Retina (tissue), 1 donor: Measurements from ENCODE around the gene HAS3.
"Not testable (repeated sequence)": the region's sequence is repeated elsewhere in the genome, so short reads cannot be mapped to it uniquely, and the experiment has no call there.

Source experiments
- DNase-seq: peaks from one replicate; pipeline ENCODE4 v3.0.0-alpha.2; 2016

Gene HAS3

GRCh38 chr16:69116256-69116875, 10.9 kb downstream of the HAS3 start:
- no peak for DNase-seq

DNA sequence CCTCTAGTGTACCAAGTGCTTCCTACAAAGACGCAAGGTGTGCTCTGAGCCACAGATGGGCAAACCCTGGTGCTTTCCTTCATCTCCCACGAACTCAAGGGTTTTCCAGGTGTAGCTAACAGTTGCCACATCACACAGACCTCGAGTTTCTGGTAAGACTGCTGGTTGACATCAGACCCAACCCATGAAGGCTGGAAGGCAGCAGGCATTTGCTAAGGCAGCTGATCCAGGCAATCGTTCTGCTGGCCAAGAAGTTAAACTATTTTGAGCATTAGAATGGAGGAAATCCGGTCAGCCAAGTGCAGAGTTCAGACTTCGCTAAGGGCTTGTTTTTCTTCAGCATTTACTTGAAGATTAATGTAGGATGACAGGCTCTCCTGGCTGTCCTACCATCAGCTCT, 11.5 kb downstream of the HAS3 start:
- DNase-seq: no peak

- no peak for DNase-seq
Measured at GRCh38 chr16:69118468-69118867, 13.0 kb downstream of the HAS3 start.

DNA sequence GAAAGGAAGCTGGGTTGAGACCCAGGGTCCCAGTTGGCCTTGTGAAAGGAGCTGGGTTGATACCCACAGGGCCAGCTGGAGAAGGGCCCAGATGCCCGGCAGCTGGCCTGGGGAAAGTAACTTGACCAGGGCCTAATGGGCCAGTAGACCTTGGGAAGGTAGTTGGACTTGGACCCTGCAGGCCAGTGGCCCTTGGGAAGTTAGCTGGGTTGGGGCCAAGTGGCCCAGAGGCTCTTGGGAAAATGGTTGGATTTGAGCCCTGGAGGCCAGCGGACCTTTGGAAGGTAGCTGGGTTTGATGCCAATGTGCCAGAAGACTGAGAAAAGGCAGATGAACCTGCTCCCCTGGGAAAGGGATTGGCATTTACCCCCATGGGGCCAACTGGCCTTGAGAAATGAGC, 13.5 kb downstream of the HAS3 start:
- DNase-seq: no peak

DNA sequence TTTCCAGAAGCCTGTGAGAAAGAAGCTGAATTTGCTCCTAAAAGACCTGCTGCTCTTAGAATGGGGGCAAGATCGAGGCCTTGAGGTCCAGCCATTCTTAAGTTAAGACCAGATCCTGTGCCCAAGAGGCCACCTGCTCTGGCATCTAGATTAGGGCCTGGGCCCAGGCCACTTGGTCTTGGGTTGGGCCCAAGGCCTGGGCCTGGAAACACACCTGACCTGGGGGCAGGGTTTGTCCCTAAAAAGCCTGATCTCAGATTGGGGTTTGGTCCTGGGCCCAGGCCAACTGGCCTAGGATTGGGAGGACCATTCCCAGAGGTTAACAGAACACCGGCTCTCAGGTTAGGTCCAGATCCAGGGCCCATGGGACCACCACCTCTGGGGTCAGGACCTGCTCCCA, 14.1 kb downstream of the HAS3 start:
- no peak for DNase-seq

DNA sequence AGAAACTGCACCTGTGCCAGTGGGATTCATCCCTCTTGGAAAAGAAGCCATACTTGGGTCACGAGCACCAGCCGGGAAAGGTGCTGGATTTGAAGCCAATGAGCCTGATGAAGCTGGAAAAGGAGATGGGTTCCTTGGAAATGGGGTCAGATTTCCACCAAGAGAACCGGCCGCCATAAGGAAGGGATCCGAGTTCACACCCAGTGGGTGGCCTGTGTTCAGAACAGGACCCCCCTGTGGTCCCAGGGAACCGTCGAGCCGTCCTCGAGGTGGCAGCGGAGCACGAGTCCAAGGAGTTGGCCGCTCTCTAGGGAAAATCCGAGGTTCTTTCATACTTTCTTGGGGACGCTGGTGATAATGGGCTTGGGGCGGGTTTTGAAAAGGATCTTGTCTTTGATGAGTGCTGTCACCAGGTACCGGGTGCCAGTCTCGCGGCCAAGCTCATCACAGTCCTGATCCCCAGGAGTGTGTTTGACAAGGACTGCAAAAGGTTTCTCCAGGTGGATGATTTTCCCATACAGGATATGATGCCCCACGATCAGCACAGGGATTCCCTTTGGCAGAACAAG, 14.7 kb downstream of the HAS3 start:
- DNase-seq: no peak

- peak; percentile 49 for DNase-seq
Measured at GRCh38 chr16:69123910-69124309, 18.5 kb downstream of the HAS3 start.

GRCh38 chr16:69124406-69124805, 19.0 kb downstream of the HAS3 start:
- not testable (repeated sequence) for DNase-seq

GRCh38 chr16:69124961-69125360, 19.5 kb downstream of the HAS3 start:
- not testable (repeated sequence) for DNase-seq

GRCh38 chr16:69126221-69126620, 20.8 kb downstream of the HAS3 start:
- DNase-seq: no peak

GRCh38 chr16:69126801-69127200, 21.3 kb downstream of the HAS3 start:
- DNase-seq: not testable (repeated sequence)

- DNase-seq: no peak
Measured at GRCh38 chr16:69127966-69128510, 22.6 kb downstream of the HAS3 start.

DNA sequence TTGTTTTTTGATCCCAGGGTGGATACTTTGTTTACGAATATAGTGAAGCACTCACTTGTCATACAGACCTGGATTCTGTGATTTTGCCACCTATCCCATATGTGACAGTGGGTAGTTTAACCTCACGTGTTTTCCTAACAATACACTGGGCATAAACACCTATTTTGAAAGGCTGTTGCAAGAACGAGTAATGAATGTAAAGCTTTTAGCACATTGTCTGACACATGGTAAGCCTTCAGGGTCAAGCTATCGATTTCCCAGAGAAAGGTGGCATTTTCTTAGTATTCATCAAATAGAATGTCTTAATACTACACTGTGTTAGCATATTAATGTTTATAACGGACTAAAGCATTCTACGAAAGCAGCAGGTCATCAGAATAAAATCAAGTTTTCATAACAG, 25.0 kb downstream of the HAS3 start:
- DNase-seq: no peak

GRCh38 chr16:69131167-69131838, 25.9 kb downstream of the HAS3 start:
- DNase-seq: no peak

GRCh38 chr16:69131839-69132423, 26.5 kb downstream of the HAS3 start:
- DNase-seq: peak; percentile 74

DNA sequence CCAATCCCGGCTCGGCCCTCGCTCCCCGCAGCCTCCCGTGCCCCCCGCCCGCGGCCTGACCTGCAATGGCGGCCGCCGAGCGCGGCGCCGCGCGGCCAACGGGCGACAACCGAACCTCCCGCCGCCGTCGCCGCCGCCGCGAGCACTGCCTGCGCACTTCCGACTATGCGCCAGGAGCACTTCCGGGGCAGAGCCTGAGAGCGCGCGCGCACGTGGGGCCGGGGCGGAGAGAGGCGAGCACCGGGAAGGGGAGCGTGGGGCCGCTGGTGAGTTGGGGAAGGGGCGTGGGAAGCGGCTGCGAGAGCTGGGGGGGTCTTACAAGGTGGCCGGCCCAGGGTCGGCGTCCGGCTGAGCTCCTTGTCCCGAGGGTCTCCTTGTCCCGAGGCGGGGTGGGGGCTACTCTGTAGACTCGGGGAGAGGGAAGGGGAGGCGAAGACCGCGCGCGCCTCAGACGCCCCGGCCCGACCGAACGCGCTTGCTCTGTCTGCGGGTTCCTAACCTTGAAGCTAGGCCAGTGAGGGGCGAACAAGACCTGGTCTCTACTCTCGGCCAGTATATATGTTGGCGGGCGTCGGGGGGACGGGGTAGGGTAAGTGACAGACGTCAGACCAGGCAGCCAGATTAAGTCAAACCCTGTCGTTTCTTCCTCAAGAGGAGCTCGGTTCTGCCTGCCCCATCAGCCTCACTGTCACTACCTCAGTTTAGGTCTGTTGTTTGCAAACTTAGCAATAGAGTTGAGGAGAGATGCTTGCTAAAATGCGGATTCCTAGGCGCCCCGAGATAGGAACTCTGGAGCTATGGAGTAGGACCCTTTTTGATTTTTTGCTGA, 27.2 kb downstream of the HAS3 start, which contains the start of the genes CHTF8 and UTP4:
CHTF8 (minus strand) TSS at position 165 of the 829 bp plus-strand sequence. CDS start 11,130 bp downstream, outside the sequence.
UTP4 (plus strand) TSS at position 226 of the 829 bp plus-strand sequence. CDS start 811 bp downstream, outside the sequence.
- peak; percentile 85 for DNase-seq

DNA sequence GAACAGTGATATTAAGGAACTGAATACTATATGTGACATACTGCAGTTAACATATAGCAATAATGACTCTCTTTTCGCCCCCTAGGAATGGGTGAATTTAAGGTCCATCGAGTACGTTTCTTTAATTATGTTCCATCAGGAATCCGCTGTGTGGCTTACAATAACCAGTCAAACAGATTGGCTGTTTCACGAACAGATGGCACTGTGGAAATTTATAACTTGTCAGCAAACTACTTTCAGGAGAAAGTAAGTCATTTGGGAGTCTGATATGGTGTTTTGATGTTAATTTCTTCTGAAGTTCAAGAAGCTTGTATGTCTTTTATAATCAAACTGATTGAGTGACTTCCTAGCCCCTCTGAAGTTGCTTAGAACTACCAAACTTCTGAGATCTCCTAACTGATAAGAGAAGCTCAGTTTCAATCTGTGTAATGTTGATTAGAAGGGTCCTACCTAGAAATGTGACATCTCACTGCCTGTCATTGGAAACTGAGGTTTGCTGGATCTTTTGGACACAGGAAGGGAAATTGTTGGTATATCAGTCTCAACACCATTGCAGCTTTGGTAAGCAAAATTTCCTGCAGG, 28.0 kb downstream of the HAS3 start:
- no peak for DNase-seq

DNA sequence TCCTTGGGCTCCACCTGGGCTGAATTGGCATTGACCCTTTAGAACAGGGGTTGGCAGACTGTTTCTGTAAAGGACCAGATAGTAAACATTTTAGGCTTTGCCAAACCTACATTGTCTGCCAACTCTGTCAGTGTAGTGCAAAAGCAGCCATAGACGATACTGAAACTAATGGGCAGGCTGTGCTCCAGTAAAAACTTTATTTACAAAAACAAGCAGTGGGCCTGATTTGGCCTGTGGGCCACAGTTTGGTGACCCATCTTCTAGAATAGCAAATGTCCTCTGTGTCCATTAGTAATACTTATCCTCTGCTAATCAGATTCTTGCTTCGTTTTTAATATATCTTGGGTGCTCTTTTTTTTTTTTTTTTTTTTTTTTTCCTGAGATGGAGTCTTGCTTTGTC, 33.2 kb downstream of the HAS3 start:
- no peak for DNase-seq

DNA sequence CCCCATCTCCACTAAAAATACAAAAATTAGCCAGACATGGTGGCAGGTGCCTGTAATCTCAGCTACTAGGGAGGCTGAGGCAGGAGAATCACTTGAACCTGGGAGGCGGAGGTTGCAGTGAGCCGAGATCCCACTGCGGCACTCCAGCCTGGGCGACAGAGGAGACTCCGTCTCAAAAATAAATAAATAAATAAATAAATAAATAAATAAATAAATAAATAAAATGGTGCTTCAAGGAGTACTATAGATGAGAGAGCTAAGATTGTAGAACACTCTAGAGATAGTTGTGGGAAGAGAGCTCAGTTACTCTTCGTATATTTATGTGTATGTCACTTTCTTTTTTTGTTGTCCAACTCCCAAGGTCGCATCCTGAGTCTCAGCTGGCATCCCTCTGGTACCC, 34.0 kb downstream of the HAS3 start:
- not testable (repeated sequence) for DNase-seq

DNA sequence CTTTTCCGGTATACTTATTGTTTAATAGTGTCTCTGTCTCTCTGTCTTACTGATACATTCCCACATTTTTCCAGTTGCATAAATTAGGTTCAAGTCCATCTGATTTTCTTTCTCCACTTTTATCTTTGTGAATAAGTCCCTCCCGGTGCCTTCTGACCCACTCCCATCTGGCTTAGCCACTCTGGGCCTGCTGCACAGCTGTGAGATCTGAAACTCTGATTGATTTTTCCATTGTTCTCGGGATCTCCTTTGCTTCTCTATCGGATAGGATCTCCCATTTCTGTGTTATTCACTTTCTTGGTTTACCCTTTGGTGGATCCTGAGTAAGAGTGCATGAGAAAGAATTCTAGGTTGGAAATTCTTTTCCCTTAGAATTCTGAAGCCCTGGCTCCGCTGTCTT, 35.6 kb downstream of the HAS3 start:
- no peak for DNase-seq

DNA sequence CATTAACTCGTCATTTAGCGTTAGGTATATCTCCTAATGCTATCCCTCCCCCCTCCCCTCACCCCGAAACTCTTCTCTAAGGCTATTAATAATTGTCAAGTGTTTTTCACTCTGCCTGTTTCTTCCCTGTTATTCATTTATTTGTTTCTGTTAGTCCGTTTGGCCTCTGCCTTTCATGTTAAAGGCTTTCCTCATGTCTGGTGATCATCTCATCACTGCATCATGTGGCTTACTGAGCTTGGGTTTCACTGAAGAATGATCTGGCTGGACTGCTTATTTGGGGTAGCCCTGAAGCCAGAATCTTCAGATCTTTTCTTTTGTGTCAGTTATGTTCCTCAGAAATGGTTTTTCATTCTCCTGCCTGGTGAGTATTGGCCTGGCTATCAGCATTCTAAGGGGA, 36.5 kb downstream of the HAS3 start:
- DNase-seq: no peak

GRCh38 chr16:69143116-69143515, 37.7 kb downstream of the HAS3 start:
- DNase-seq: no peak
